Endothelial cell (in vitro differentiated cells): ENCODE measurements around the gene RAPGEF5. TPM values are rescaled to one million over a fixed set of nuclear protein-coding genes. Genes with fewer than 3 reads are reported as not detected.

Source experiments
- DNase-seq: peaks from one replicate; pipeline ENCODE4 v3.0.0; 2021; ENCODE audit warnings: low spot score
- H3K27ac Mint-ChIP-seq: one replicate; pipeline ENCODE4 v1.8.0; 2021; ENCODE audit warnings: mixed read lengths, inconsistent platforms; ENCODE audit not compliant: unreplicated experiment
- H3K27me3 Mint-ChIP-seq: one replicate; pipeline ENCODE4 v1.8.0; 2021; ENCODE audit warnings: mild to moderate bottlenecking, moderate library complexity, mixed read lengths, inconsistent platforms; ENCODE audit not compliant: unreplicated experiment
- H3K36me3 Mint-ChIP-seq: one replicate; pipeline ENCODE4 v1.8.0; 2021; ENCODE audit warnings: mild to moderate bottlenecking, low read depth, mixed read lengths, inconsistent platforms; ENCODE audit not compliant: unreplicated experiment
- H3K4me1 Mint-ChIP-seq: one replicate; pipeline ENCODE4 v1.8.0; 2021; ENCODE audit warnings: mild to moderate bottlenecking, mixed read lengths, inconsistent platforms; ENCODE audit not compliant: unreplicated experiment
- H3K4me3 Mint-ChIP-seq: one replicate; pipeline ENCODE4 v1.8.0; 2021; ENCODE audit warnings: mild to moderate bottlenecking, mixed read lengths, inconsistent platforms; ENCODE audit not compliant: unreplicated experiment
- H3K9me3 Mint-ChIP-seq: one replicate; pipeline ENCODE4 v1.8.0; 2021; ENCODE audit warnings: mixed read lengths, inconsistent platforms; ENCODE audit not compliant: unreplicated experiment
- total RNA-seq: library from RNA; stranded (reverse); fragmentation: NEBNext Ultra II Directional; extraction: Animal tissue kit (Norgen Biotek cat#: 25700); gene quantifications from one replicate; pipeline ENCODE4 v1.2.1, GENCODE V29; 2021; ENCODE audit not compliant: unreplicated experiment
- TF ChIP-seq, protein P1 (sequence below): fragments of 200-600 bp; sonication (generic); IDR thresholded peaks from one replicate; pipeline ENCODE4 v1.5.0; 2021; ENCODE audit warnings: antibody characterized with exemption; ENCODE audit not compliant: unreplicated experiment

The RAPGEF5 gene
- total RNA-seq, 1 donor from 2014 or later, result 135 TPM

DNA sequence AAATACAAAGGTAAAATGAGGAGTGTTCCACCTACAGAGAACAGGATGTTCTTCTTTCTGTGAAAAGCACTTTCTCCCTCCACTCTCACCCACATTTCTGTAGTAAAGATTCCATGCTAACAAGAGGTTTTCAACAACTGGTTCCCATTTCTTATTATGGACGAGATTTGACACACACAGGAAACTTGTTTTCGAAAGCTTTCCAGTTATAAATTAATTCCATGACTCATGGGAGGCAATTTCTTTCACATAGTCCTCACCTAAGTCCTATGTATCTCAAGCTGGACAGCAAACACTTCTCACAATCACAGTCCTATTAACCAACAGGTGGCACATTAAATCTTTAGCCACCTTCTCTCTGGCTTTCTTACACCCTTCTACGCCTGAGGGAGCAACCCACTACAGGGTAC lies 24.5 kb downstream of the RAPGEF5 start:
- TF ChIP-seq, protein P1, sequence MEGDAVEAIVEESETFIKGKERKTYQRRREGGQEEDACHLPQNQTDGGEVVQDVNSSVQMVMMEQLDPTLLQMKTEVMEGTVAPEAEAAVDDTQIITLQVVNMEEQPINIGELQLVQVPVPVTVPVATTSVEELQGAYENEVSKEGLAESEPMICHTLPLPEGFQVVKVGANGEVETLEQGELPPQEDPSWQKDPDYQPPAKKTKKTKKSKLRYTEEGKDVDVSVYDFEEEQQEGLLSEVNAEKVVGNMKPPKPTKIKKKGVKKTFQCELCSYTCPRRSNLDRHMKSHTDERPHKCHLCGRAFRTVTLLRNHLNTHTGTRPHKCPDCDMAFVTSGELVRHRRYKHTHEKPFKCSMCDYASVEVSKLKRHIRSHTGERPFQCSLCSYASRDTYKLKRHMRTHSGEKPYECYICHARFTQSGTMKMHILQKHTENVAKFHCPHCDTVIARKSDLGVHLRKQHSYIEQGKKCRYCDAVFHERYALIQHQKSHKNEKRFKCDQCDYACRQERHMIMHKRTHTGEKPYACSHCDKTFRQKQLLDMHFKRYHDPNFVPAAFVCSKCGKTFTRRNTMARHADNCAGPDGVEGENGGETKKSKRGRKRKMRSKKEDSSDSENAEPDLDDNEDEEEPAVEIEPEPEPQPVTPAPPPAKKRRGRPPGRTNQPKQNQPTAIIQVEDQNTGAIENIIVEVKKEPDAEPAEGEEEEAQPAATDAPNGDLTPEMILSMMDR, result no peak
- Mint-ChIP-seq H3K4me3 (no peak overlapping the region), H3K36me3 (peaks cover 5% of the 10 kb centered on the region), H3K4me1 (peaks cover 46% of the 10 kb centered on the region), H3K27me3 (peaks cover 5% of the 10 kb centered on the region), H3K9me3 (no peaks in the 10 kb centered on the region), H3K27ac (no peak overlapping the region)
- no peak for DNase-seq

DNA sequence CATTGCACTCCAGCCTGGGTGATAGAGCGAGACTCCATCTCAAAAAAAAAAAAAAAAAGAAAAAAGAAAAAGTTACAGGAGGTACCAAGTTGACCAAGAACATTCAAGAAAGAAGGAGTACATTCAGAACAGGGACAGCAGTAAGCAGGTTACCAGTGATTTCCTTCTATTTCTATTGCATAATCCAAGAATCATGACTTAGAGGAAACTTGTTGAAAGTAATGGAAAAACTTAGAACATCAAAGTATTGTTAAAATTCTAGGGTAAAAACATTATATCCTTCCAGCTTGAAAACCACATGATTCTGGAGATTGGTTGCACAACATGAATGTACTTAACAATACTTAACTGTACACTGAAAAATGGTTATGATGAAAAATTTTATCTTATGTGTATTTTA lies 25.2 kb downstream of the RAPGEF5 start:
- TF ChIP-seq, protein P1, result no peak
- Mint-ChIP-seq H3K4me1 (peaks cover 51% of the 10 kb centered on the region), H3K9me3 (no peaks in the 10 kb centered on the region), H3K27me3 (no peaks in the 10 kb centered on the region), H3K4me3 (no peak overlapping the region), H3K36me3 (peaks cover 5% of the 10 kb centered on the region), H3K27ac (no peak overlapping the region)
- no peak for DNase-seq

DNA sequence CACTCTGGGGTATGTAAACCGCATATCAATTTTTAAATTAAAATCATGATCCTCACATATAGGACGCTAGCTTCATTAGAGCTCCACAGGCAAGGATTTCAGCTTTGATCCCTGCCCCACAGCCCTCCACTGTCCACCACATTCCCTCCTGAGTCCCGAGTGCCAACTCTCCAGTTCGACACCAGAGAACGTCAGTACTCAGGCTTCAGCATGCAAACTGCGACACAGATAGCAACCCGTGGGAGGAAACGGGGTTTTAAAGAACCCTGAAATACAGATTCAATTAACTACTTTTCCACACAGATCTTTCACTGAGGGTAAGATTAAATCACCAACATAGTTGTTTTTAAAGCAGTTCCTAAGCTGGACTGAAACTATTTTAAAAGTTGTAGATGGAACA lies 26.1 kb downstream of the RAPGEF5 start:
- Mint-ChIP-seq H3K27me3 (no peaks in the 10 kb centered on the region), H3K4me3 (no peak overlapping the region), H3K9me3 (no peaks in the 10 kb centered on the region), H3K27ac (no peak overlapping the region), H3K4me1 (peaks cover 51% of the 10 kb centered on the region), H3K36me3 (peaks cover 5% of the 10 kb centered on the region)
- TF ChIP-seq, protein P1, result no peak
- no peak for DNase-seq

DNA sequence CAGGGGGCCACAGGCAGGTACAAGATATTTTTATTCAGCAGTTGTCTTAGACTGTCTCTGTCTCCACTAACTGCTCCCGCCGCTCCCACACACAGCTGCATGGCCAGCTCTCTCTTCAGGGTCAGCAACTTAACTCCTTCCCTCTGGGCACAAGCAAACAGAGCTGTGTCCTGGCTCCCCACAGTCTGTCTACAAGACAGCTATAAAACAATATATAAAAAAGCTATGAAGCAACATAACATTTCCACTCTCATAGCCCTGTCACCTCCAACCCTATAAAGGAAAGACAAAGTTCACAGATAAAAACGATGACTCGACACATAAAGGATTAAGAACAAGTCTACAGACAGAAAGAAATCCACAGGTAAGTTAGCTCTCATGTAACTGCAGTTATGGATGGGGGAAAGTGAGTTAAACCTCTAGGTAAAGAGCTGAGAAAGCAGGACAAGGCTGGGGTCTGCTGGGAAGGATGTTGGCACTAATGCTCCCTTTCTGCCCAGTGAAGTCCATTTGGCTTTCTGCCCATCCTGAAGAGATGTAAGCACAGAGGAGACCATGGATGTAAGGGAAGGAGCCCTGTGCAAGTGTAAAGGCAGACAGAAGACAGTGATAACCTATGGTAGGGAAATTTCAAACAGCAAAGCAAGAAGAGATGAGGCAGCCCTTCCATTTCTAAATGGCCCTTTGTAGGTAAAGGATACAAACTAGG lies 27.0 kb downstream of the RAPGEF5 start:
- no peaks in the 10 kb centered on the region for H3K36me3 Mint-ChIP-seq
- no peak for DNase-seq
- H3K9me3 Mint-ChIP-seq, result no peaks in the 10 kb centered on the region
- TF ChIP-seq, protein P1, result no peak
- no peak overlapping the region for H3K27ac Mint-ChIP-seq
- H3K4me1 Mint-ChIP-seq, result peaks cover 52% of the 10 kb centered on the region
- no peaks in the 10 kb centered on the region for H3K27me3 Mint-ChIP-seq
- H3K4me3 Mint-ChIP-seq, result no peak overlapping the region

DNA sequence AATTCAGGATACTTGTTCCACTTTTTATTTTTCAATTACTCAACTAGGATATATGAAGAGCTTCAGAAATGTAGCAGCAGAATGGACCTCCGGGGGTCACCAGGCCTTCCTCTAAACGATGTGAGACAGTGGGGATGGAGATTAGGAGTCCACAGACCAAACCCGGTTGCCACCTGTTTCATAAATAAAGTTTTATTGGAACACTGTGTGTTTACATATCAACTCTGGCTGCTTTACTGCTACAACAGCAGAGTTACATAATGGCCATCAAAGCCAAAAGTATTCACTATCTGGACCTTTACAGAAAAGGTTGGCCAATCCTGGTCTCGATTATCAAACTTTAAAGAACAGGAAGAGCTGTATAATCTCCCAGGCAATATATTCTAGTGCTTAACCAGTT lies 30.8 kb downstream of the RAPGEF5 start:
- TF ChIP-seq, protein P1, result no peak
- peaks cover 31% of the 10 kb centered on the region for H3K4me1 Mint-ChIP-seq
- DNase-seq, result no peak
- no peak overlapping the region for H3K4me3 Mint-ChIP-seq
- H3K27ac Mint-ChIP-seq, result no peak overlapping the region
- H3K27me3 Mint-ChIP-seq, result no peaks in the 10 kb centered on the region
- no peaks in the 10 kb centered on the region for H3K9me3 Mint-ChIP-seq
- H3K36me3 Mint-ChIP-seq, result no peaks in the 10 kb centered on the region
